NCI-H1417 (cell line): Measurements from ENCODE around the gene MIEF1.
"Not testable (repeated sequence)": the region's sequence is repeated elsewhere in the genome, so short reads cannot be mapped to it uniquely, and the experiment has no call there.

ENCODE experiments used
- DNase-seq, 3 experiments: peaks; one replicate each; lab custom pipeline; 2025; lab: John Stamatoyannopoulos, UW

MIEF1 gene

DNA sequence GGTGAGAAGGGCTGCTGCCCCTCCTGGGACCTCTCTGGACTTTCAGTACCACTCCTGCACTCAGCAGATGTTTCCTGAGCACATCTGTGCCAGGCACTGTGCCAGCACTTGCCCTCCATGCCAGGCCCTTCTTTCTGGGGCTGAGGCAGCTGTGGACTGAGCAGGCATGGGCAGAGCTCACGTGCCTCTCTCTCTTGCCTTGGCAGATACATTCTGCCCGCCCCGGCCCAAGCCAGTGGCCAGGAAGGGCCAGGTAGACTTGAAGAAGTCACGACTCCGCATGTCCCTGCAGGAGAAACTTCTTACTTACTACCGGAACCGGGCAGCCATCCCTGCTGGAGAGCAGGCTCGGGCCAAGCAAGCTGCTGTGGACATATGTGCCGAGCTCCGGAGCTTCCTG, 9.9 kb downstream of the MIEF1 start:
- DNase-seq: no peak

DNA sequence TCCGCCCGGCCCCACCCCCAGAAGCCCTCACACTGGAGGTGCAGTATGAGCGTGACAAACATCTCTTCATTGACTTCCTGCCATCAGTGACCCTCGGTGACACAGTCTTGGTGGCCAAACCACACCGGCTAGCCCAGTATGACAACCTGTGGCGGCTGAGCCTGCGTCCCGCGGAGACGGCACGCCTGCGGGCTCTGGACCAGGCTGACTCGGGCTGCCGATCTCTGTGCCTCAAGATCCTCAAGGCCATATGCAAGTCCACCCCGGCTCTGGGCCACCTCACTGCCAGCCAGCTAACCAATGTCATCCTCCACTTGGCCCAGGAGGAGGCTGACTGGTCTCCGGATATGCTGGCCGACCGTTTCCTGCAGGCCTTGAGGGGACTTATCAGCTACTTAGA, 11.7 kb downstream of the MIEF1 start:
- no peak for DNase-seq

DNA sequence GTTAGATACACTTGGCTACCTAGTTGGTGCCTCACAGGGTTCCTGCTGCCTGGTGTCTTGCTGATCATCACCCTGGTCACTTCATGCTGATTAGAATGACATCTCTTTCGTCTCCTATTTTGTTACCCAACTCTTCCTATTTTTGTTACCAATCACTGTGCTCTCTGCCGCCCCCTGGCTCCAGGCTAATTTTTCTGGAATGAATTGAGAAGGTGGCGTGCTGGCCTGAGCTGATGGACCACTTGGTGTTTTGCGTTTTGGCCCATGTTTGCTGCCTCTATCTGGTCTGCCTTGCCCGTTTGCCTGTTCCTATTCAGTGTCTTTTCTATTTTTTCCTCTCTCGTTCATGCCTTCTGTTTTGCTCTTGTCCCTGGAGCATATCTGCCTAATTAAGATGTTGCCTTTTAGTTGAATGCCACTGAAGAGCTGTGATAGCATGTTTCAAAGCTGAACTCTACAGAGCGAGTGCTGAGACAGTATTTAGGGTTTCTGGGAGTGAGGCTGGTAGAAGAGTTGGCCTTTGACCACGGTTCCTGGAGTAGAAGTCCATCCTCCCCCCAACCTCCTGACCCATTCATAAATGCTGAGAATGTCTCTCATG, 12.4 kb downstream of the MIEF1 start:
- peak in 1 of 3 experiments; percentile 16 for DNase-seq

DNA sequence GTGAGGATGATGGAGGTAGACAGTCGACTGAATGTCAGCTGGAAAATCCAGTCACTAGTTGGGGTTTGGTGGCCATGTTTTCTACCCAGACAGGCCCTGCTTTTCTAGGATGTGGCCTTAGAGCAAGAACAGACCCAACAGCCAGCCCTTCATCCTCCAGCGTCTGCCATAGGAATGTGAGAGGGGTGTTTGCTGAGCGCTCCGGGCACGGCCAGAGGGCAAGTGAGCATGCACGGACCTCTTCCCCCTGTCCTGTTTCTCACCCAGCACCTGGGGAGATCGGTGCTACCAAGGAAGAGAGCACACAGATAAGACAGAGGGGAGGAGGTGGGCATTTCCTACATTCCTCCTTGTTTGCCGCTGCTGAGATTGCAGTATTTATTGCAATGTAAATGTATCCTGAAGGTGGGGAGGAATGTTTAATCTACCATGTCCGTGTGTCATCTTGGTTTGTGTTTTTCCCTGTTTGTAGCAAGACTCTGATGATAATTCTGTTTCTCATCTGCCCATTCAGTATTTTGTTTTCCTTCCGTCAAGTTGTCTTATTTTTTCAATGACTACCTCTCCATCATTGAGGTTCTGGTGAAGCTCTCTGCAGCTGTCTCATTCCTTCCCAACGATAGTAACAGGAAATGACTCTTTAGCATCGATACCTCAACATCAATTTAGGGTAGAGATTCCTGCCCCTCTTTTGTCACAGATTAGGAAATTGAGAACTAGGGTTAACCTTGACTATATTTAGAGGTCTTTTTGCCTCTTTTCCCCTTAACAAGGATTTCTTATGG, 13.4 kb downstream of the MIEF1 start:
- DNase-seq: no peak

DNA sequence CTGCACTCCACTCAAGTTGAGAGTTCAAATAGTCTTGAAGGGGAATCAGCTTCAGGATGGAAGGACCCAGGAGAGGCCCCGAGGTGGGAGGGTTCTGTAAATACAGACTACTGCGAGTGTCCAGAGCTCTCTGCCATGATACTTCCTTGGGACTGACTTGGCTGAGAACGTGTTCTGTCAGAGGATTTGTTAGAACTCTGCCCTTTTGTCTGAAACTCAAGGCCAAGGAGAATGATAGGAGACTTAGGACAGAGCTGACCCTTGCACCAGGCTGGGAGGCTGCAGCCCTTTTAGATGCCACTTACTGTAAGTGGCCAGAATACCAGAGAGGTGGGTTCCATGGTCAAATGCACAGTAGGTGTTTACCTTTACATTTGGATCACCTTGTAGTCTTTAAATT, 15.4 kb downstream of the MIEF1 start:
- DNase-seq: no peak

DNA sequence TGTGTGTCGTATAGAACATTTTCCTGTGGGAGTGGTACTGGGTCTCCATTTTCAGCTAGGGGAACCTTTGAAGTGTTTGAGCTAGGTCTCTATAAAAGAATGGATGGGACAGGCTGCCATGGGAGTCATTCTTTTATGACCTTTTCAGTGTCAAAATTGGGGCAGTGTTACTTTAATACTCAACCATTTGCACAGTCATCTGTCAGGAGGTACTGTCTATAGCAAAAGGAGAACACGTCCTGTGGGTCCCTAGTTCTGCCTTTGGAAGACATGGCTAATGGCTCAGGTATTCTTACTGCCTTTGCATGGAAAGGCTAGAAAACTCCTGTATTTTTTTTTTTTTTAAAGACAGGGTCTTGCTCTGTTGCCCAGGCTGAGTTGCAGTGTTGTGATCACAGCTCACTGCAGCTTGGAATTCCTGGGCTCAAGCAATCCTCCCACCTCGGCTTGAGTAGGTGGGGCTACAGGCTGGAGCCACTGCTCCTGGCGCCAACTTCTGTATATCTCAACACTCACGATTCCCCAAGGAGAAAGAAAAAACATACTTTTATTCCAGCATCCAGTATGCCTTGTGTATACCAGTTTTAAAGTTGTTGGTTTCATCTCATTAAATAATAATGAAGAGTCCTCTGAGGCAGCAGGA, 16.2 kb downstream of the MIEF1 start:
- DNase-seq: no peak

DNA sequence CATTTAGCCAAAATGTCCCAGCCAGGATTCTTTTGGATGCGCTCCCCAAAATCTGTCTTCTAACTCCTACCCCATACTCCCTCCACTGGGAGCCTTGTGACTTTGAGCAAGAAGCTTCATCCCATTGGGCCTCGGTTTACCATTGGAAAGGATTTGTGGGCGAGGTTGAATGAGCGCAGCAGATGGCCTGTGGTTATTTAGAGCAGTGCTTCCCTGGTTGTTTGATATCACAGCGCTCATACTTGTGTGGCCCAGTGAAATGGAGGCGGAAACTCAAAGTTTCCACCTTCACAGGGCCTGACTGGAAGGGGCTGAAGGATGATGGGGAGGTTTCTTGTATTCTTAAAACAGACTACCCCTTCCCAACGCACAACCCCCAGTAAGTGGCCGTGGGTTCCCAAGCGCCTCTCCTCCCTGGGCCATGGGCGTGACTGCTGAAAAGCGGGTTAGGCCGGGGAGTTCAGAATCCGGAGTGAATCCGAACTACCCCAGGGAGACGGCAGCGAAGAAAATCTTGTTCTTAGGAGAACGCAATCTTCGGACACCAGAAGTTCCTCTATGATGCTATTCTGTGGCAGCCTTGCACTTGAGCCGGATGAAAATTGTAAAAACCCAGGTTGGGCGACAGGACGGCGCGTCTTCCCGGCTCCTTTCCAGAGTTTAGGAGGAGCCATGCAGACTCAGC, 17.0 kb downstream of the MIEF1 start:
- DNase-seq: peak in 2 of 3 experiments; percentile 39 to 73

DNA sequence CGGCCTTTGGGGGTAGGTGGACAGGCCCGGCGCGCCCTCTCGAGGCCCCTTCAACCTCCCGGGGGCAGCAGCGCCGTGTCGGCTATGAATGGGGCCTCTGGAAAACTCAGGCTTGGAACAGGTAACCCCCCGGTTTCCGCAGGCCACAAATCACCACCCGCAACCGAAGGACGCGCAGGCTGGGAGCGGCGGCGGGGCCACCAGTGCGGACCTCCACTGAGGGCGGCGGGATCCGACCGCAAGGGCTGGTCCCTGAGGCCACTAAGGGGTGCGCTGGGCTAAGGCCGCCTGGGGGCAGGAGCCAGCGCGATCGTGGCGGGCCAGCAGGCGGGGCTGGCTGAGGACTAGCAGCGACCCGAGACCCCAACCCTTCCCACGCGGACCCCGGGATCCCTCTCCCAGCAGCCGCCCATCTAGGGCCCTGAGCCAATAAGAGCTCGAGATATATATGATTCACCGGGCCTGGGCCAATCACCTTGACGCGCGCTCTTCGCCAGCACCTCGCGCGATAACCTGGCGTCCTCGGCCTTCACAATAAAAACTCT, 17.7 kb downstream of the MIEF1 start:
- peak in 2 of 3 experiments; percentile 94 to 97 for DNase-seq

DNA sequence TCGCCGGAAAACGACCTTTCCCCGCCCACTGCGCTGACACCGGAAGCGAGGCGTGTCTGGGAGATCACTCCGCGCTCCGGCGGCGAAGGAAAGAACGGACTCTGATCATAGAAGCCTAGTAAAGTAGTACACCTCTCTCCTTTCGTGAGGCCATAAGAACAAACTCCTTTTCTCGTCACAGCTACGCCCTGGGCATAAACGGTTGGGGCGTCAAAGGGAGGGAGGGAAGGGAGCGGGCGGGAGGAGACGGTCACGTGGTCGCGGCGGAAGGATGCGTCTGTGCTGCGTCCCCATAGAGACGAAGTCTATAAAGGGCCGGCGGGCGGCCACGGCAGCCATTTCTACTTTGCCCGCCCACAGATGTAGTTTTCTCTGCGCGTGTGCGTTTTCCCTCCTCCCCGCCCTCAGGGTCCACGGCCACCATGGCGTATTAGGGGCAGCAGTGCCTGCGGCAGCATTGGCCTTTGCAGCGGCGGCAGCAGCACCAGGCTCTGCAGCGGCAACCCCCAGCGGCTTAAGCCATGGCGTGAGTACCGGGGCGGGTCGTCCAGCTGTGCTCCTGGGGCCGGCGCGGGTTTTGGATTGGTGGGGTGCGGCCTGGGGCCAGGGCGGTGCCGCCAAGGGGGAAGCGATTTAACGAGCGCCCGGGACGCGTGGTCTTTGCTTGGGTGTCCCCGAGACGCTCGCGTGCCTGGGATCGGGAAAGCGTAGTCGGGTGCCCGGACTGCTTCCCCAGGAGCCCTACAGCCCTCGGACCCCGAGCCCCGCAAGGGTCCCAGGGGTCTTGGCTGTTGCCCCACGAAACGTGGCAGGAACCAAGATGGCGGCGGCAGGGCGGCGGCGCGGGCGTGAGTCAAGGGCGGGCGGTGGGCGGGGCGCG, 18.4 kb downstream of the MIEF1 start, which contains the start of gene ATF4:
TSS of gene ATF4 (plus strand) at position 337 of the 880 bp plus-strand sequence. CDS start 884 bp downstream, outside the sequence.
- DNase-seq: peak; percentile 90 to 98 (median 96)

DNA sequence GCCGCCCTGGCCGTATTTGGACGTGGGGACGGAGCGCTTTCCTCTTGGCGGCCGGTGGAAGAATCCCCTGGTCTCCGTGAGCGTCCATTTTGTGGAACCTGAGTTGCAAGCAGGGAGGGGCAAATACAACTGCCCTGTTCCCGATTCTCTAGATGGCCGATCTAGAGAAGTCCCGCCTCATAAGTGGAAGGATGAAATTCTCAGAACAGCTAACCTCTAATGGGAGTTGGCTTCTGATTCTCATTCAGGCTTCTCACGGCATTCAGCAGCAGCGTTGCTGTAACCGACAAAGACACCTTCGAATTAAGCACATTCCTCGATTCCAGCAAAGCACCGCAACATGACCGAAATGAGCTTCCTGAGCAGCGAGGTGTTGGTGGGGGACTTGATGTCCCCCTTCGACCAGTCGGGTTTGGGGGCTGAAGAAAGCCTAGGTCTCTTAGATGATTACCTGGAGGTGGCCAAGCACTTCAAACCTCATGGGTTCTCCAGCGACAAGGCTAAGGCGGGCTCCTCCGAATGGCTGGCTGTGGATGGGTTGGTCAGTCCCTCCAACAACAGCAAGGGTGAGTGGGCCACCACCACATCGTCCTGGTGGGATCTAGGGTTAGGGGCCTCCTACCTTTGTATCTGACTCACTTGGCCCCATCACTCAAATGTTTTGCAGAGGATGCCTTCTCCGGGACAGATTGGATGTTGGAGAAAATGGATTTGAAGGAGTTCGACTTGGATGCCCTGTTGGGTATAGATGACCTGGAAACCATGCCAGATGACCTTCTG, 19.2 kb downstream of the MIEF1 start:
- not testable (repeated sequence) for DNase-seq

DNA sequence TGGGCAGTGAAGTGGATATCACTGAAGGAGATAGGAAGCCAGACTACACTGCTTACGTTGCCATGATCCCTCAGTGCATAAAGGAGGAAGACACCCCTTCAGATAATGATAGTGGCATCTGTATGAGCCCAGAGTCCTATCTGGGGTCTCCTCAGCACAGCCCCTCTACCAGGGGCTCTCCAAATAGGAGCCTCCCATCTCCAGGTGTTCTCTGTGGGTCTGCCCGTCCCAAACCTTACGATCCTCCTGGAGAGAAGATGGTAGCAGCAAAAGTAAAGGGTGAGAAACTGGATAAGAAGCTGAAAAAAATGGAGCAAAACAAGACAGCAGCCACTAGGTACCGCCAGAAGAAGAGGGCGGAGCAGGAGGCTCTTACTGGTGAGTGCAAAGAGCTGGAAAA, 20.0 kb downstream of the MIEF1 start:
- not testable (repeated sequence) for DNase-seq

DNA sequence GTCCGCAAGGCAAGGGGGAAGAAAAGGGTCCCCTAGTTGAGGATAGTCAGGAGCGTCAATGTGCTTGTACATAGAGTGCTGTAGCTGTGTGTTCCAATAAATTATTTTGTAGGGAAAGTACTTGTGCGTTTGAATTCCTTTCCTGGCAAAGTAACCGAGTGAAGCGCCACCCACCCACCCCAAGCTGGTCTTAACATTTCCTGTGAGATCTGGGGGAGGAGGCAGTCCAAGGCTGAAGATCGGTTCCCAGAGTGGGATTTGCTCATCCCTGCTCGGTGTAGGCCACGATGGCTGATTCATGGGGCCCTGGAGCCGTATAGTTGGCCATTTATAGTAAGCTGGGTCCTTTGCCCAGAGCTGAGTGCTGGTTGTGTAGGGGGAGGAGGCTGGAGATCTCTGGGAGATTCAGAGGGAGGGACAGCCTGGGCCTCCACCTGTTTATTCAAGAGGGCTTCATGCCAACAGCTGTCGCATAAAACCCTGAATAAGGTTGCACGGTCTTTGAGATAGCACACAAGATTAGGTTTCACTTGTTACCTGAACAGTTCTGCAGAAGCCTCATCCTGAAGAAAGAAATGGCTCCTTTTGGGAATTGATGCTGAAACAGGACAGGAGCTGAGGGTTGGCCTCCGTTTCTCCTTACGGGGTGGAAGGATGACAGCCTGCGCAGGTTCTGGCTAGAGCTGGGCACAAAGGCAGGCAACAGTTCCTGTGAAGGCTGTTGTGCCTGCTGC, 20.6 kb downstream of the MIEF1 start:
- DNase-seq: peak in 2 of 3 experiments; percentile 41 to 45

DNA sequence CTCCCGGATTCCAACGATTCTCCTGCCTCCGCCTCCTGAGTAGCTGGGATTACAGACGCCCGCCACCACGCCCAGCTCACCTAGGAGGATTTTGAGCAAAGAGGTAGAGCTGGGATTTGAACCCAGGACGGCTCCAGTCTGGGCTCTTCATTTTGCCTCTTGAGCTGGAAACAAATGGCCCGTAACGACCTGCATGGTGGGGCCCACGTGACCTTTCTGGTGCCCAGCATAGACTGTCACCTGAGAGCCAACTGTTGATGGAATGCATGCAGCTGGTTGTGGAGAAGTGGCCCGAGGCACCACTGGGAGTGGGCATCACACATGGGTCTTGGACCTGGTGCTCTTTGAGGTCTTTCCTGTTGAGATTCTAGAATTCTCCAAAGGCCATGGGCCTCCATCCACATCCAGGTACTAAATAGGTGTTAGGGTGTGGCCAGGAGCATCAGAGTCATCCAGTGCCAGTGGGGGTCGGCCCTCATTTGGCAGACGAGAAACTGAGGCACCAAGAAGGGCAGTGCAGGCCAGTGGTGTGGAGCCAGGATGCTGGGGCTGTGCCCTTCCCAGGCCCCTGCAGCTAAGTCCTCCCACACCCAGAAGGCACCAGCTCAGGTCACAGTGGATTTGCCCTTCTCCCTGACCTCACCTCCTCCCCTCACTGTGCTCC, 22.1 kb downstream of the MIEF1 start:
- DNase-seq: no peak

DNA sequence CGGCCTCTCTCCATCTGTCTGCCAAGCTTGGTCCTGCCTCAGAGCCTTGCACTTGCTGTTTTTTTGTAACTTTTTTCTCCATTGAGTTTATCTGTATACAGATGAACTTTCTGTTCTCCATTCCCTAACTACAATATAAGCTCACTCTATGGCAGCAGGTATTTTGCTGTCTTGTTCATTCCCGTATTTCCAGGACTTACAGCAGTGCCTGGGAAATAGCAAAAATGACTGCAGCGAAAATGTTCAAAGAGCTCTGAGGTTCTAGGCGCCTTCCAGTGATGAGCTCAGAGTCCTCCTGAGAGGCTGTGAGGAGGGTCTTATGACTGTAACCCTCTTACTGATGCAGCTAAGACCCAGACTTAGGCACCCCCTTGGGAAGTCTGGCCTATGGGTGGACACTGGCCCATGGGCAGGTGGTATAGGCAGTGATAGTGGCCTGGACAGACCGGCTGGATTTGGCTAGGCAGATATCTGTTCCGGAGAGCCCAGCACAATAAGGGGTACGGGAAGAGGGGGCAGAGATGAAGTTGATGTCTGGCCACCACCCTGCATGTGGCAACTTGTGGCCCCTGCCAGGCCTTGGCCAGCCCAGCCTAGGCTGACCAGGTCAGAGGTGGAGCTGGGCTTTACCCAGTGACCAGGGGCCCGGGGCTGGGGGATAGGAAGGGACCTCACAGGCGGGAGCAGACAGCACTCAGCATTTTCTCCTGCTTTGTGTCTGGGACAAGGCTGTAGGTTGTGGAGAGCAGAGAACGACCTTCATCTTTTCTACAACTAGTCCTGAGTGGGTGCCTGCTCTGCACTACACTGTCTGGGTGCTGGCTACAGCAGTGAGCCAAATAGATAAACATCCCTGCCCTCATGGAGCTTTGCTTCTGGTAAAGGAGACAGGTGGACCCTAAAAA, 22.9 kb downstream of the MIEF1 start:
- DNase-seq: no peak

DNA sequence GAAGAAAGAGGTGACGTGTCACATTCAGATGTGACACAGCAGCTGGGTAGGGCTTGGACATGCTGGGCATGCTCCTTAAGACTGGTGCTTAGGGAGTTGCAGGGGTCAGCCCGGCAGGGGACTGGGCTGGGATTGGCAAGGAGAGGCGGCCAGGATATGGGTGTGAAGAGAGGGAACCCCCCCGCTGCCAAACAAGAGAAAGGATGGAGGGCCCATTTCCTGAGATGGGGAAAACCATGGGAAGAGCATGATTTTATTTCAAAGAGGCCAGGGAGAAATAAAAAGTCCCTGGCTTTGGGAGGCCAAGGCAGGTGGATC, 23.5 kb downstream of the MIEF1 start:
- no peak for DNase-seq

DNA sequence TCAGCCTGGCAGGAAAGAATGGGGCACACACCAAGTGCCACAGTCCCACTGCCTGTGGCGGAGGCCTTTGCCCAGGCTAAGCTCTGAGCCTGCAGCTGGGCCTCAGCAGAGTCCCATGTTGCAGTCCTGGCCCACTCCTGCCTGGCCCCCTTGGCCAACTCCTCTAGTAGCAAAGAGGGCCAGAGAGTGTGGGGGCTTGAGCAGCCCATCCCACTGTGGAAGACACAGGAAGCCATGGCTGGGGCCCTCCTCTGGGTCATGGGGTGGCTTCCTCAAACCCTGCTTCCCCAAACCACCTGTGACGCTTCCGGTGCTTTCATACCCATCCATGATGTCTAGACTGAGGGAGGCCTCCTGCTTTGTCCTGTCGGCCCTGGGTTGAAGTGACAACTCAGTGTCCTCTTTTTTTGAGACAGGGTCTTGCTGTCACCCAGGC, 24.7 kb downstream of the MIEF1 start:
- DNase-seq: no peak

DNA sequence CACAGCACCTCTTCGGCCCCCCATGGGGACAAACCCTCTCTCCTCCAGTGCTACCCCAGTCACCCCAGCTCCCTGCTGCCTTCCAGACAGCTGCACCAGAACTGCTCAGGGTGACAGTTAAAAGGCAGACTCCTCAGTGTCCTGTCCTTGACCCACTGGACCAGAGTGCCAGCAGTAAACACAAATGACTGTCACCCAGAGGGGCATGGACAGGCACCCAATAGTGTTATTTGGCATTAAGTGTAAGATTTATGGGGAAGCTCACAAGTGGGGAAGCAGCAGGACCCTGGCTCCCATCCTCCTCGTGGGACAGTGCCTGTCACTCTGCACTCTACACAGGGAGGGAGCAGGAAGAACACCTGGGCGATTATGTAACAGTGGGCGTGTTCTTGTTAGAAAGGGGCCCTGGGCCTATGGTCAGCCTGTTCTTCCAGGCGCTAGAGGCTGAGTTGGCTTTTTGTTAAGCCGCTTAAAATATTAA, 25.4 kb downstream of the MIEF1 start:
- peak in 2 of 3 experiments; percentile 10 to 56 for DNase-seq
